ENCODE measurements around the gene RNU5D-1. TPM values are rescaled to one million over a fixed set of nuclear protein-coding genes. Genes with fewer than 3 reads are reported as not detected.

RNU5D-1 gene
- polyA plus RNA-seq, 3 donors: not detected

DNA sequence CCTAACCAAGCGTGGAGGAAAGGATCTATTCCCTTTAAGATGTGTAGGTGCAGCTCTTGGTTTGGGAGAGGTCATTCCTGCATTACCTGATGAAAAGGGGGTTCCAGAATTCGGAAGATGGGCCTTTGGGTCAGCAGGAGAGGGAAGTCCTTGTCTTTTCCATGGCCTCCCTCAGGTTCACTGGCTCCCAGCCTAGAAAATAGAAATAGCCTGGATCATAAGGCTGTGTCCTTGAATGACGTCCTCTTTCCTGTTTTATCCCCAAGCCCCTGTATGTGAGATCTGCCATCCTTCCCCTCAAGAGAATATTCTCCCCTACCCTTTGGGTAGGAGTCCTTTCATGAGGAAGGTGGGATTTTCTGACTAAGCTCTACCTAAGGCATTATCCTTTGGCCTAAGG, 29.9 kb upstream of the RNU5D-1 start:
- Histone ChIP-seq H3K36me3 (replicated peaks in 1 of 2; ENCODE audit: control insufficient read depth in 1 of 2, insufficient read depth in 2 of 2, low read length in 2 of 2) (peaks cover 64 to 89% of the 10 kb centered on the region in 2 donors), H3K4me2 (replicated peaks; ENCODE audit: extremely low read depth, low read length, poor library complexity, severe bottlenecking) (no peak overlapping the region), H3K9me3 (replicated peaks in 1 of 2; ENCODE audit: control insufficient read depth in 1 of 2, insufficient read depth in 1 of 2, low read length in 2 of 2) (no peaks in the 10 kb centered on the region), H3K27me3 (ENCODE audit: control insufficient read depth in 2 of 2, insufficient read depth in 2 of 2, low read length in 2 of 2) (no peaks in the 10 kb centered on the region), H3K27ac (ENCODE audit: low read depth in 1 of 2, low read length in 2 of 2) (no peak overlapping the region), H2AFZ (ENCODE audit: insufficient read depth, low read depth, low read length, poor library complexity, severe bottlenecking) (no peak overlapping the region), H3K4me3 (replicated peaks in 1 of 3; ENCODE audit: low read depth in 2 of 3, low read length in 3 of 3) (no peak overlapping the region), H3K79me2 (ENCODE audit: insufficient read depth, low read length) (no peaks in the 10 kb centered on the region), H3K4me1 (ENCODE audit: control insufficient read depth in 1 of 2, insufficient read depth in 2 of 2, low read length in 2 of 2) (no peaks in the 10 kb centered on the region), H3K9ac (ENCODE audit: insufficient read depth, low read length, poor library complexity, severe bottlenecking) (no peak overlapping the region), H4K20me1 (ENCODE audit: insufficient read depth, low read length) (no peaks in the 10 kb centered on the region)
- DNase-seq: no peak
- TF ChIP-seq, protein P1, sequence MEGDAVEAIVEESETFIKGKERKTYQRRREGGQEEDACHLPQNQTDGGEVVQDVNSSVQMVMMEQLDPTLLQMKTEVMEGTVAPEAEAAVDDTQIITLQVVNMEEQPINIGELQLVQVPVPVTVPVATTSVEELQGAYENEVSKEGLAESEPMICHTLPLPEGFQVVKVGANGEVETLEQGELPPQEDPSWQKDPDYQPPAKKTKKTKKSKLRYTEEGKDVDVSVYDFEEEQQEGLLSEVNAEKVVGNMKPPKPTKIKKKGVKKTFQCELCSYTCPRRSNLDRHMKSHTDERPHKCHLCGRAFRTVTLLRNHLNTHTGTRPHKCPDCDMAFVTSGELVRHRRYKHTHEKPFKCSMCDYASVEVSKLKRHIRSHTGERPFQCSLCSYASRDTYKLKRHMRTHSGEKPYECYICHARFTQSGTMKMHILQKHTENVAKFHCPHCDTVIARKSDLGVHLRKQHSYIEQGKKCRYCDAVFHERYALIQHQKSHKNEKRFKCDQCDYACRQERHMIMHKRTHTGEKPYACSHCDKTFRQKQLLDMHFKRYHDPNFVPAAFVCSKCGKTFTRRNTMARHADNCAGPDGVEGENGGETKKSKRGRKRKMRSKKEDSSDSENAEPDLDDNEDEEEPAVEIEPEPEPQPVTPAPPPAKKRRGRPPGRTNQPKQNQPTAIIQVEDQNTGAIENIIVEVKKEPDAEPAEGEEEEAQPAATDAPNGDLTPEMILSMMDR (IDR thresholded peaks at IDR 0.05): no peak
- H3K9me3 Mint-ChIP-seq: no peaks in the 10 kb centered on the region
- no peak overlapping the region for H3K4me3 Mint-ChIP-seq
- intact Hi-C loops (cut with micrococcal nuclease): no loop called here
- WGBS (ENCODE audit: insufficient coverage): 100% methylated on average over 2 of the region's 3 CpGs
- no peaks in the 10 kb centered on the region for H3K4me1 Mint-ChIP-seq
- no peak overlapping the region for H3K27ac Mint-ChIP-seq
- H3K27me3 Mint-ChIP-seq (ENCODE audit: low read depth in 3 of 3): peaks cover 0 to 1% (median 0%) of the 10 kb centered on the region in 3 donors
- H3K36me3 Mint-ChIP-seq: peaks cover 58 to 91% of the 10 kb centered on the region in 2 donors

DNA sequence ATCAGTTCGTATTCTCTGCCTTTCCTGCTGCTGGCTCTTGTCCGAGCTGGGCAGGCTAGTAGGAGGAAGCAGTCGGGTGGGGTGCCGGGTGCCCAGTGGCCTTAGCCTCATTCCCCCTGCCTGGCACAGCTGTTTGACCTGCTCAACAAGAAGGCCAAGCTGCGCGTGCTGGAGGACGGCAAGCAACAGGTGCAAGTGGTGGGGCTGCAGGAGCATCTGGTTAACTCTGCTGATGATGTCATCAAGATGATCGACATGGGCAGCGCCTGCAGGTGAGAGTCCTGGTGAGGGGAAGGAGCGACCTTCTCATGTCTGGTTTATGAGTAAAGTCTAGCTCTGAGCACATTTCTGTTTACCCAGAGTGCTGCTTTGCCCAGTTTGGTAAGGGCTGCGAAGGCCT, 28.1 kb upstream of the RNU5D-1 start:
- H3K27ac Mint-ChIP-seq: peak overlapping the region in 2 of 7 donors; percentile 26 to 50
- Histone ChIP-seq H3K9me3 (replicated peaks in 1 of 2; ENCODE audit: control insufficient read depth in 1 of 2, insufficient read depth in 1 of 2, low read length in 2 of 2) (no peaks in the 10 kb centered on the region), H3K27ac (ENCODE audit: low read depth in 1 of 2, low read length in 2 of 2) (no peak overlapping the region), H3K4me1 (ENCODE audit: control insufficient read depth in 1 of 2, insufficient read depth in 2 of 2, low read length in 2 of 2) (no peaks in the 10 kb centered on the region), H3K27me3 (ENCODE audit: control insufficient read depth in 2 of 2, insufficient read depth in 2 of 2, low read length in 2 of 2) (no peaks in the 10 kb centered on the region), H3K4me2 (replicated peaks; ENCODE audit: extremely low read depth, low read length, poor library complexity, severe bottlenecking) (no peak overlapping the region), H3K4me3 (replicated peaks in 1 of 3; ENCODE audit: low read depth in 2 of 3, low read length in 3 of 3) (no peak overlapping the region), H4K20me1 (ENCODE audit: insufficient read depth, low read length) (no peaks in the 10 kb centered on the region), H2AFZ (ENCODE audit: insufficient read depth, low read depth, low read length, poor library complexity, severe bottlenecking) (no peak overlapping the region), H3K36me3 (replicated peaks in 1 of 2; ENCODE audit: control insufficient read depth in 1 of 2, insufficient read depth in 2 of 2, low read length in 2 of 2) (peaks cover 80 to 97% of the 10 kb centered on the region in 2 donors), H3K79me2 (ENCODE audit: insufficient read depth, low read length) (no peaks in the 10 kb centered on the region), H3K9ac (ENCODE audit: insufficient read depth, low read length, poor library complexity, severe bottlenecking) (no peak overlapping the region)
- H3K4me3 Mint-ChIP-seq: no peak overlapping the region
- H3K36me3 Mint-ChIP-seq: peaks cover 73 to 95% of the 10 kb centered on the region in 2 donors
- no peak for DNase-seq
- 97% methylated on average over 11 of the region's 11 CpGs for WGBS (ENCODE audit: insufficient coverage)
- intact Hi-C loops (cut with micrococcal nuclease): no loop called here
- TF ChIP-seq, protein P1 (IDR thresholded peaks at IDR 0.05): no peak
- peaks cover 0 to 1% (median 0%) of the 10 kb centered on the region in 3 donors for H3K27me3 Mint-ChIP-seq (ENCODE audit: low read depth in 3 of 3)
- no peaks in the 10 kb centered on the region for H3K4me1 Mint-ChIP-seq
- H3K9me3 Mint-ChIP-seq: no peaks in the 10 kb centered on the region

Measured in CD14-positive monocyte (primary cell).